ENCODE measurements around the gene MAP3K5.
A peak's percentile ranks its signal among the peaks of the same experiment; 100 is the strongest.
"Not testable (repeated sequence)": the region's sequence is repeated elsewhere in the genome, so short reads cannot be mapped to it uniquely, and the experiment has no call there.

Gene MAP3K5

DNA sequence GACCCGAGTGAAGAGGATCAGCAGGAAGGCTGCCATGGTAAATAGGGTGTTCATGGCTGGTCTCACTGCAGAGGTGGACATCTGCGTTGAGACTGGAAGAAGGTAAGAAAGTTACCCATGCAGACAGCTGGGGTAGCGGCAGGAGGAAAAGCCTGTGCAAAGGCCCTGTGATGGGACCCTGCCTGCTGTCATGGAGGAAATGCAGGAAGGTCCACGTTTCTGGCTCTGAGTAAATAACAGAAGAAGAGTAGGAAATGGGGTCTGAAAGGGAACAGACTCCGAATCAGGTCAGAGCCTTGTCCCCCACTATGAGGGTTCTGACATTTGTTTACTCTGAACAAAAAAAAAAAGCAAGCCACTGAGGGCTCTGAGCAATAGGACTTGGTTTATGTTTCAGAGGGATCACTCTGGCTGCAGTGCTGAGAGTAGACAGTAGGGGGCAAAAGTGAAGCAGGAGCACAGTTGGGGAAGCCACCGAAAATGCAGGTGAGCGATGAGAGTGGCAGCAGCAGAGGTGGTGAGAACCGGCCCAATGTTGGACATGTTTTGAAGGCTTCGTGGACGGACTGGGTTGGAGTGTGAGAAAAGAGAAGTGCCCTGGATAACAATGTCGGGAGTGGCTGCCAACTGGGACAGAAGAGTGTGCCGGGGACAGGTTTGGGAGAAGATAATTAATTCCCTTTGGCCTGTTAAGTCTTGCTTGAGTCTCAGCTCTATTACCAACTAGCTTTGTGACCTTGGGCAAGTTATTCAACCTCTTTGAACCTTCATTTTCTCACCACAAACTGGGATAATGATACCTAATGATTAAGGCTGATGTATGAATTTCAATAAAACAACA lies 184.1 kb downstream of the MAP3K5 start:
- peak; percentile 57 for DNase-seq (ENCODE audit: low read depth, low spot score)

DNA sequence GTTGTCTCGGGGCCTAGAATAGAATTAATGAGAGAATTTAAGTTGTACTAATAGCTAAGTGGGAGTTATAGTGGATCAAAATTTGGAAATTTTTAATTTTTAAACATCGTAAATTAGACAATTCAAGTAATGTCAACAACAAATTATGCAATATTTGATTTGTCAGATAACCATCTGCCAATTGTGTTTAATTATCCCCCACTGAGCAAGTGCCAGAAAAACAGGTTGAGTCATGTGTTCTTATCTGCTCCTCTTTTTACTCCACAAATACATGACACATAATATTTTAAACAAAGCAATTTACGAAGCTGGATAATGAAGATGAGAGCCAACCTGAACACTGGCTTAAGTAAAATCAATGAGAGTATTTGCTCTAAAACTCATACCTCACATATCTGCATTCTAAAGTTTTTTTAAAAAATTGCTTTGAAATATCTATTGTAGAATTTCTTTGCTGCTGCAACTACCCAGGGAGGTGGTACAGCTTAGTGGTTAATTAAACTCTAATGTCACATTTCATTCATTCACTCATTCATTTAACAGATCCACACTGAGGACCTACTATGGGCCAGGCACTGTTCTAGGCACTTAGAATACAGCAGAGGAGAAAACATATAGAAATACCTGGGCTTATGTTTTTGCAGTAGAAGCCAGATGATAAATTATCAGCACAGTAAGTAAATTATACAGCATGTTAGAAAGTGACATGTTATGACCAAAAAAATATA lies 184.9 kb downstream of the MAP3K5 start:
- no peak for DNase-seq (ENCODE audit: low read depth, low spot score)

DNA sequence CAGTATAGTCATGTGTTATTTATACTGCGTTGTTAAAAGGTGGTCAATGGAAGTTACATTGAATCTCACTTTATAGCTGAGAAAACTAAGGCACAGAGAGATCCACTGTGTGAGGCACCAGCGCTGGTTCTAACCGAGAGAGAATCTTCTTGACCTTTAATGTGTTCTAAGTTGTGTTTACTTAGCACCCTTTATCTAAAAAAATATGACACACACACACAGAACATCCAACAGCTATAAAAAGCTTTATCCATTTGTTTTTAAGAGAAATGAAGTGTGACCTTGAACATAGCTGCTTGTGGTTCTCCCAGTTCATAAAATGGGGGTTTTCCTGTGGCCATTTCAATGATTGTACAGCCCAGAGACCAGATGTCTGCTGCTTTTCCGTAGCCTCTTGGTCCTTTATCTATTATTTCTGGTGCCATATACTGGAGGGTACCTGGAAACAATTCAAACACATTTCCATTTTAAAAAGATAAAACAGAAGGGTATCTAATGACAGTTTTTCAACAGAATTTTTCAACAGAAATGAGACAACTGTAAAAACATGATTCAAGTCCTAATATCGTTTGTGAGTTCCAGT lies 187.3 kb downstream of the MAP3K5 start:
- DNase-seq (ENCODE audit: low read depth, low spot score) = no peak

DNA sequence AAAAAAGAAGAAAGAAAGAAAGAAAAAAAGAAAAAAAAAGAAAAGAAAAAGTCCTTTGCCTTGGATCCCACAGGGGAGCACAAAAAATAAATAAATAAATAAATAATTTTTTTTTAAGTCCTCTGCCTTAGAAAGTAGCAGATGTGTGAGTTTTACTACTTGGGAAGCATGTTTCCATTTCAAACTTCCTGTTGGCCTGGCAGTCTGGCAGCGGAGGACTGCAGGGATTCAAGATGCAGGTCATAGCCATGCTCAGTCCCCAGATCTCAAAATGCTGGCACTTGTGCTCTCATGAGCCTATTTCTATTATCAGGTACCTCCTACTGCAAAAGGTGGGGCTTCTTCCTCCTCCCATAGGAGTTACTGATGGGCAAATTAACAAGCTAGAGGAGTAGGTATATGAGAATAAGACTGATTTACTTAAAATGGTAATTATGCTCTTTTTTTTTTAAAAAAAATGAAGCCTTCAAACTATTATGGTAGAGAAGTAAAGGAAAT lies 187.9 kb downstream of the MAP3K5 start:
- DNase-seq (ENCODE audit: low read depth, low spot score) = no peak

DNA sequence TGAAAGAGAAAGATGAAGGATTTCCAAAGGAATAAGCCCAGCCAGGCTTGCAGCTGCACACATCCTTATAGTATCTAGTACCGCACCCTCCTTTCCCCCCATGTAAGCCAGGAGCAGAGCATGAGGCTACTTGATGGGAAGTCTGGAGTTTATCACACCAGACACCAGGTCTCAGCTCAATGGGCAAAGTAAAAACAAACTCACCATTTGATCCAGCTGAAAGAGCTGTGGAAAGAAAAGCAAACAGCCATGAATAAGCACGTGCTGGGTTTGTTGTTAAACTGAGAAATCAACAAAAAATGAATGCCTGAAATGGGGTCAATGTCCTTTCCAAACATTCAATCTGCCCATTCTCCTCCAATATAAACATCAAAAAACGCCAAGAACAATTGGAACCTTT lies 191.5 kb downstream of the MAP3K5 start:
- DNase-seq (ENCODE audit: low read depth, low spot score) = no peak

DNA sequence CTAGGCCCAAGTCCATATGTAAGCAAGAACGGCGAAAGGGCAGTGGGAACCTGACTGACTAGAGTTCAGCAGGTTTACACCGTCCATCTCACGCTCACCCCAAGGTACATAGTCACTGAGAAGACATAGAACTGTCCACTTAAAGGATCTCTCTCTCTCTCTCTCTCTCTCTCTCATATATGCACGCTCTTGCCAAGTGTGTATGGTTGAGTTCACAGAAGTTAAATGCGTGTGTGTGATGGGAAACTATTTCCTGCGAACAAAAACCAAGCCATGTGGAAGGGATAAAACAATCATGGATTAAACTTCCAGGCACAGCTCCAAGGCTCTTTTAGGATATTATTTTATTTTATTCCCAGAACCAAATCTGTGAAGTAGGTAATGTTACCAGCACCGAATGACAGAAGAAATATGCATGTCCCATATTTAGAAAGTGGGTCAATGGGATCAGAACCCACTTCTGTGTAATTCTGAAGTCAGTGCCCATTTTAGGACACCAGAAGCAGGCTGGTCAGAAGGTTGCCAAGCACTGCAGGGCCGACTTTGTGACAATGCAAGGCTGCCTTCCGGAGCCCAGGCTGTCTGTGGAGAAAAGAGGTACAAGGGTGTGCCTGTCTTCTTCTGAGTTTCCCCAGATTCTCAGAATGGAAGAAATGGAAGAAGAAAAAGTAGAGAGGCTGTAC lies 192.8 kb downstream of the MAP3K5 start:
- no peak for DNase-seq (ENCODE audit: low read depth, low spot score)

DNA sequence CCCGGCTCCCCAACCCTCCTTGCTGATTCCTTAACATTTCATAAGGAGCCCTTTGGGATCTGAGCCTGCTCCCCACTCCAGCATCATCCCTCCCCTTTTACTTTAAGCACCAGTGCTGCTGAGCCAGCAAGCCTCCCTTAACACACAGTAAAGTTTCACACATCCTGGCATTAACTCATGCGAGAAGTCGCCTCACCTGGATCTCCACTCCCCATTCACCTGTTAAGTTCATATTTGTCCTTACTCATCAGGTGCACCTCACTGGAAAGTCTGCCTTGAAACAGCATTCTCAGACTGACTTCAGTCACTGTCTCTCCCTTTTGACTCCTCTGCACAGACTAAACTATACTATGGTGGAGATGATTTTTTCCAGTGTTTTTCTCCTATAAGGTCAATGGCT lies 194.2 kb downstream of the MAP3K5 start:
- DNase-seq (ENCODE audit: low read depth, low spot score) = no peak

DNA sequence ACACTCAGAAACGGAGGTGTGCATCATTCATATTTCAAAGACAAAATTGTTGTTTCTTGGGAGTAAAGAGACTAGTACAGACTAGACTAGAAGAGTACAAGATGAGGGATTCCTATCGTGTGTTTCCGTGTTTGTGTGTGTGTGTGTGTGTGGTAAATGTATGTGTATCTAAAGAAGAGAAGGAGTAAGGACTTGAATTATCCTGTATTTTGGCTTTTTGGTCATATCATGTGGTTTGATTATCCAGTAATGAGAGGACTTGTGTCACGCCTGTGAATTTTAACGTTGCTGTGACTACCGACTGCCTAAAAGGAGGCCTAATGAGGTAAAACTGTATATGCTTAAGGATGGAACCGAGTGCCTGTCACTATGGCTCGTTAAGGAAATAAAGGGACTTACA lies 197.6 kb downstream of the MAP3K5 start:
- DNase-seq (ENCODE audit: low read depth, low spot score) = no peak

DNA sequence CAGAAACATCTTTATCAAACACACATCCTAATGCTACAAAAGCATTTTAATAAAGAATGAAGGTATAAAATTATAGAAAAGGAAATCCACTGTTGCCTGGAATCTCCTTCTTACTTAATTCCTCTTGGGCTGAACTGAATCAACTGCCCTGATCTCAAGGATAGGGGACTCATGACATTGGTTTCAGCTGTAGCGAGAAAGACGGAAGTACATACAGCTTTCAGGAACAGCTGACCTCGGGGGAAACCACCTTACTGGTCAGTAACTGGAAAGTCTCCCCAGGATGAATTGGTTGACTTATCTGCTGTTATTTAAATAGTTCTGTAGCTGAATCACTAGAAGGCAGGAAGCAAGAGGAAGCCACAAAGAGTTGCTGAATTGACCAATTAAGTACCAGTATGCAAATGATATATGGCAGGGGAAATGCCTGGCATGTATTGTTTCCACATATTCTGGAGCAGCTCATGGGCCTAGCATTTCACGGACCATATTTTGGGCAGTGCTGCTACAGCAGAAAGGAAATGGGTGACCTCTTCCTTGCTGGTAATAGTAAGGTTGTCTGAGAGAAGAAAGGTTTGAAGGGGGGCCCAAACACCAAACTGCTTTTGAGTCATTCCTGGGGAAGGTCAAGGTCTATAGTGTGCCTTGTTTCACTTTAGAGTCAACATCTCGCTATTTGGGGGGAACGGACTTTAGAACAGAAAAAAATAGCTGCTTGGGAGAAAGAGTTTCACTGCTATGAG lies 198.4 kb downstream of the MAP3K5 start:
- DNase-seq (ENCODE audit: low read depth, low spot score) = peak; percentile 70

DNA sequence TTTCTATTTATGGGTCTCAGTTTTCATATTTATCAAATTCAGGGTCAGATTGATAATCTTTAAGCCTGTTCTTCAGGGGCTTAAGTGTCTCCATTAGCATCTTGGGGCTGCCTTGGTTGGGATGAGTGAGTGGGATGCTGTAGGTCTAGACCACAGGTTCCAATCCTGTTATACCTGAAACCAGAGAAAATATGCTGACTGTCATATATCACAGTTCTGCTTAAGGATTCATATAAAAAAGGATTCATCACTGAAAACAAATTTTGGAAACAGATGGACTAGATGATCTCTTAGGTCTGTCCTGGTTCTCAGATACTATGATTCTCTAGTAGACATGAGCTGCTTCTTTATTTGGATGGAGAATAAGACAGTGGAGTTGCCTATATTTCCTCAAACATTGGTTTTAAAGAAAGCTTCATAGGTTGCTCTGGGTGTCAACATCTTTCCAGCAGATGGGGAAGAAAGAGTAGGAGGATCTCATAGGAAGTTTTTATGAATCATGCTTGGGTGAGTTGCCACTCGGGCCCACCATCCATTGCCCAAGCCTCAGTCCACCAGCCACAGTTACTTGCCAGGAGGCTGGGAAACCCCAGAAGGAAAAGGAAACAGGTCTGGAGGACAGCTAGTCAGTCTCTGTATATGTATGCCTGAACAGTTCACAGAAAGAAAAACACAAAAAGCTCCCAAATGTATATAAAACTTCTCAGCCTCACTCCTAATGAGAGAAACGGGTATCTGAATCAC lies 199.2 kb downstream of the MAP3K5 start:
- no peak for DNase-seq (ENCODE audit: low read depth, low spot score)

DNA sequence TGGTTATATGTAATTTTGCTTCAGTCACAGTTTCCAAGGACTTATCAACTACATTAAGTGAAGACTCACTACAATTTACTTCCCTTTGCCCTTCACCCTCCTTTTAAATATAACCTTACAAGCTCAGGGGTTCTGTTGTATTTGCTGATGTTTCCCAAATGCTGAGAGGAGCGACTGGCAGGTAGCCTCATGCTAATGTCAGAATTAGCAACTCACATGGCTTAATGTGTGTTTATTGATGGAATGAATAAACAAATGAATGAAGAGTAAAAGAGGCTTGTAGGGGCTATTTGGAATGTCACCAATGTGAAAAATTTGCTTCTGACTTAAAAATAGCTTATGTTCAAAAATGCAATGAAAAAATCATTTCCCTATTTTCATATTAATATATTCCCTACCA lies 200.7 kb downstream of the MAP3K5 start:
- DNase-seq (ENCODE audit: low read depth, low spot score) = no peak

DNA sequence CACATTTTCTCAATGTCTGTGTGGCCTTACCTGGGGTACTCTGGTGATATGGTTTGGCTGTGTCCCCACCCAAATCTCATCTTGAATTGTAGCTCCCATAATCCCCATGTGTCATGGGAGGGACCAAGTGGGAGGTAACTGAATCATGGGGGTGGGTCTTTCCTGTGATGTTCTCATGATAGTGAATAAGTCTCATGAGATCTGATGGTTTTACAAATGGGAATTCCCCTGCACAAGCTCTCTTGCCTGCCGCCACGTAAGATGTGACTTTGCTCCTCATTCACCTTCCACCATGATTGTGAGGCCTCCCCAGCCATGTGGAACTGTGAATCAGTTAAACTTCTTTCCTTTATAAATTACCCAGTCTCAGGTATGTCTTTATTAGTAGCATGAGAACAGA lies 201.4 kb downstream of the MAP3K5 start:
- not testable (repeated sequence) for DNase-seq (ENCODE audit: low read depth, low spot score)

DNA sequence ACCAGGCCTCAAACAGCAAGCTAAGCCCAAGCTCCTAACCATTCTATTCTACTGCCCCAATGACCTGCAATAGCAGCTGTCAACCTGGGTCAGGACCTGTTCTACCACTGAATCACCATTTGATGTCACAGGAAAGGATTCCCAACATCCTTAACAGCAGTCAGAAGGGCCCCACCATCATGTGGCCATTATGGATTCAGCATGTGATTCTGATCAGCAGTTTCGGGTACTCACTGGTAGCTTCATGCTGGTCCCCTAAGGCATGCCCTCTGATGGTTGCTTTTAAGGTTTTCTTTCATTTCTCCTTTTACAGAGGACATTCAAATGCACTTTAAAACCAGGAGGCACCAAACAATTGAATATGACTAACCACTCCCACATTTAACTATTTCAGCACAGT lies 204.8 kb downstream of the MAP3K5 start:
- DNase-seq (ENCODE audit: low read depth, low spot score) = no peak

DNA sequence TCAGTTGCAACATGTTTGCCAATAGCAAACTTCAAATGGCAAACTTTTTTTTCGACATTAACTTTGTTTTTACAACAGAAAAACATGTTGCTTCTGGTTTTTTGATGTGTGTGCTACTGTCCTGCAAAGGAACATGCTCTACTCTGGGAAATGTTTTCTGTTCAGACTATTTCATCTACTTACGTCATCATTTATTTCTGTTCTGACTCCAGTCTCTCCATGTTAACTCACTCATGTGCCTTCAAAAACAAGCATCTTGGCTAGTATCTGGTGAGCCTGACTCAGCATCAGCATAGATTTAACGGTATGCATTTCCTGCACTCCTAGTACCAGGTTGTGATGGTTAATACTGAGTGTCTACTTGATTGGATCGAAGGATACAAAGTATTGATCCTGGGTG lies 206.0 kb downstream of the MAP3K5 start:
- no peak for DNase-seq (ENCODE audit: low read depth, low spot score)

DNA sequence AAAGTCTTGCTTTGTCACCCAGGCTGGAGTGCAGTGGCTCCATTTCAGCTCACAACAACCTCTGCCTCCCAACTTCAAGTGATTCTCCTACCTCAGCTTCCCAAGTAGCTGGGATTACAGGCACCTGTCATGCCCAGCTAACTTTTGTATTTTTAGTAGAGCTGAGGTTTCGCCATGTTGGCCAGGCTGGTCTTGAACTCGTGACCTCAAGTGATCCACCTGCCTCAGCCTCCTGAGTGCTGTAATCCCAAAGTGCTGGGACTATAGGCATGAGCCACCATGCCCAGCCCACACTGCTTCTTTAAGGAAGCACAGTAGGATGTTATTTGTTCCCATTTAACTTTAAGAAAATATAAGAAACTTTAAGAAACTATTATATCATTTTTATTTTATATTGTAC lies 206.8 kb downstream of the MAP3K5 start:
- not testable (repeated sequence) for DNase-seq (ENCODE audit: low read depth, low spot score)

DNA sequence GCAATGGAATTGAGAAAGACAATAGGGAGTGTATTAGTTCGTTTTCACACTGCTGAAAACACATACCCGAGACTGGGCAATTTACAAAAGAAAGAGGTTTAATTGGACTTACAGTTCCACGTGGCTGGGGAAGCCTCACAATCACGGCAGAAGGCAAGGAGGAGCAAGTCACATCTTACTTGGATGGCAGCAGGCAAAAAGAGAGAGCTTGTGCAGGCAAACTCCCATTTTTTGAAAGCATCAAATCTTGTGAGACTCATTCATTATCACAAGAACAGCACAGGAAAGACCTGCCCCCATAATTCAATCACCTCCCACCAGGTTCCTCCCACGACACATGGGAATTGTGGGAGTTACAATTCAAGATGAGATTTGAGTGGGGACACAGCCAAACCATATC lies 208.0 kb downstream of the MAP3K5 start:
- DNase-seq (ENCODE audit: low read depth, low spot score) = not testable (repeated sequence)

DNA sequence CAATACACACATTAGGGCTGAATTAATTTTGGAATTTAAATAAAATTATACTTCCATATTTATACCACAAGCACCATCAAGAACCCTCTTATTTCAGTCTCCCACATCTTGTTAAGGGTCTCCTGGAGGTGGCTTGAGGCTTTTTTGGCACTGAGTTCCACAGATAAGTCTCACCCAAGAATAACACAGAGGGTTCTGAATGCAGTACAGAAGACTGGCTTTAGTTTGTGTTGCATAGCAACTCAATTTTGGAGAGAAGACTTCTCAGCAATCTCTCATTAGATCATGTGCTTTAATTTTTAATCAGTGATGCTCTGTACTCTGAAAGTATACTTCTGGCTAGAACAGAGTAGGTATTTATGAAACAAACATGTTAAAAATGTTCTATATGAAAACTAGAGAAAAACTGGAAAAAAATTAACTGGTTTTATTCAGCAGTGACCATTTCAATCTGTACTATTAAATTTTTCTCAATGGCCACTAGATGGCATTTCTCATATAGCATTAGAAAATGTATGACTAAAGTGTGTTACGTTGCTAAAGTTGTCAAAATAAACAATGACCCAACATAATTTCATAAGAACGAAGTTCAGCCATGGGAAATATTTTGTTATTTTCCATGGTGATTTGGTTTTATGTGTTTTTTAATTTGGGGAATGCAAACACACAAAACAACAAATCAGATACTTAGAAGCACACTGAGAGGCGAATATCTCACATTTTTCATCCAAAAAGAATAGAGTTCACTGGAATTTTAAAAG lies 209.4 kb downstream of the MAP3K5 start:
- DNase-seq (ENCODE audit: low read depth, low spot score) = no peak

DNA sequence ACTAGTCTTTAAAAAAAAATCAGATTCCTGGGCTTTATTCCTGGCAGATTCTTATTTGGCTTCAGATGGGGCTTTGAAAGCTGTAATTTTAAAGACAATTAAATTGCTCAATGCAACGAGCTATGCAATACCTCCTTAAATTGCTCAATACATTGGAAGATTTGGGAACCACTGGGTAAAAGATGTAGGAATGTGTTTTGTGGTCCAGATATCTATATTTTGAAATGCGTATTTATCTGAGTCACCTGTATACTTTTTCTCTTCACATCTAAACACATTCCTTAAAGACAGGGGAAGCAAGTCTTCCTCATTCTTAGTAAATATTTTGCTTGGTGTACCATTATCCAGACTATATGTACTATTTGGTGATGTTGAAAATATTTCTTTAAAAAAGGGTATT lies 212.5 kb downstream of the MAP3K5 start:
- DNase-seq (ENCODE audit: low read depth, low spot score) = no peak

DNA sequence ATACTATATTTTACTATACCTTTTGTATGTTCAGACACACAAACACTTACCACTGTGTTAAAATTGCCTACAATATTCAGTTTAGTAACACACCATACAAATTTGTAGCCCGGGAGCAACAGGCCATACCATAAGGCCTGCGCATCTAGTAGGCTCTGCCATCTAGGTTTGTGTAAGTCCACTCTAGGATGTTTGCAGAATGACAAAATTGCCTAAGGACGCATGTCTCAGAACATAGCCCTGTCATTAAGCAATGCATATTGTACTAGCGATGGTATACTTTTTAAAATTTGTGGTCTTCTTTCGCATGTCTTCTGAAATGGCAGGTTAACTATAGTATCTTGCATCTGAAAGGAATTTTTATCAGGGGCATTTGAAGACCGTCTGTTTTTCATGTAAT lies 215.5 kb downstream of the MAP3K5 start:
- no peak for DNase-seq (ENCODE audit: low read depth, low spot score)

DNA sequence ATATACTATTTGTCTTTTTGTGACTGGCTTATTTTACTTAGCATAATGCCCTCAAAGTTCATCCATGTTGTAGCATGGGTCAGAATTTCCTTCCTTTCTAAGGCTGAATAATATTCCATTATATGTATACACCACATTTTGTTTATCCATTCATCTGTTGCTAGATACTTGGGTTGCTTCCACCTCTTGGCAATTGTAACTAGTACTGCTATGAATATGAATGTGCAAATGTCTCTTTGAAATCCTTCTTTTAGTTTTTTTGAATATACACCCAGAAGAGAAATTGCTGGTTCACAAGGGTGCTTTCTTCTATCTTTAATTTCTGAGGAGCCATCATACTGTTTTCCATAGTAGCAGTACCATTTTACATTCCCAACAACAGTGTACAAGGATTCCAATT lies 220.8 kb downstream of the MAP3K5 start:
- no peak for DNase-seq (ENCODE audit: low read depth, low spot score)
